Epithelial cell of esophagus (primary cell): ENCODE data around the gene IFNG-AS1.
A peak's percentile ranks its signal among the peaks of the same experiment; 100 is the strongest.

Experiments
- DNase-seq: peaks from one replicate; pipeline ENCODE4 v3.0.0; 2010; ENCODE audit warnings: low read depth
- H3K4me3 ChIP-seq: 2 replicates; pipeline ENCODE4 v1.5.1; 2011; ENCODE audit warnings: mild to moderate bottlenecking, low read length, control low read depth
- TF ChIP-seq, protein P1 (sequence below): IDR thresholded peaks from 2 replicates; pipeline ENCODE4 v1.5.1; 2011; ENCODE audit warnings: low read depth, mild to moderate bottlenecking, low read length, control low read depth, inconsistent platforms; ENCODE audit not compliant: insufficient read depth; ENCODE audit errors: missing control alignments

IFNG-AS1 gene

DNA sequence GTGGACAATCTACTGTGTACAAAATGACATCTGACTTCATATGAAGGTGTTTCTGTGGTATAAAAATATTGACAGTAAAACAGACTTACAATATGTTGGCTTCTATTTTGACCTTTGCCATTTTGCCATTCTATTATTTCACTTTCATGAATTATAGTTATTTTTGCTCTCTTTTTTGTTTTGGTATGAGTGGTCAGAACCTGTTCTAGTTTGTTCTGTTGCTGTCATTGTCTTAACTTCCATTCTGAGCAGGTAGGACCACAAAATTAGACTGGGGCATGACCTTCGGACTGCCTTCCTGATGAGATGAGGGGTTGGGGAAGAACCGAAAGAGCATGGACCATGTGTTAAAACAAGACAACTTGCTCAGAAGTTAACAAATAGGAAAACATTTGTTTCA is 36.5 kb upstream of the IFNG-AS1 start:
- no peak for DNase-seq
- H3K4me3 ChIP-seq, result no peak overlapping the region
- TF ChIP-seq, protein P1, sequence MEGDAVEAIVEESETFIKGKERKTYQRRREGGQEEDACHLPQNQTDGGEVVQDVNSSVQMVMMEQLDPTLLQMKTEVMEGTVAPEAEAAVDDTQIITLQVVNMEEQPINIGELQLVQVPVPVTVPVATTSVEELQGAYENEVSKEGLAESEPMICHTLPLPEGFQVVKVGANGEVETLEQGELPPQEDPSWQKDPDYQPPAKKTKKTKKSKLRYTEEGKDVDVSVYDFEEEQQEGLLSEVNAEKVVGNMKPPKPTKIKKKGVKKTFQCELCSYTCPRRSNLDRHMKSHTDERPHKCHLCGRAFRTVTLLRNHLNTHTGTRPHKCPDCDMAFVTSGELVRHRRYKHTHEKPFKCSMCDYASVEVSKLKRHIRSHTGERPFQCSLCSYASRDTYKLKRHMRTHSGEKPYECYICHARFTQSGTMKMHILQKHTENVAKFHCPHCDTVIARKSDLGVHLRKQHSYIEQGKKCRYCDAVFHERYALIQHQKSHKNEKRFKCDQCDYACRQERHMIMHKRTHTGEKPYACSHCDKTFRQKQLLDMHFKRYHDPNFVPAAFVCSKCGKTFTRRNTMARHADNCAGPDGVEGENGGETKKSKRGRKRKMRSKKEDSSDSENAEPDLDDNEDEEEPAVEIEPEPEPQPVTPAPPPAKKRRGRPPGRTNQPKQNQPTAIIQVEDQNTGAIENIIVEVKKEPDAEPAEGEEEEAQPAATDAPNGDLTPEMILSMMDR, result no peak

DNA sequence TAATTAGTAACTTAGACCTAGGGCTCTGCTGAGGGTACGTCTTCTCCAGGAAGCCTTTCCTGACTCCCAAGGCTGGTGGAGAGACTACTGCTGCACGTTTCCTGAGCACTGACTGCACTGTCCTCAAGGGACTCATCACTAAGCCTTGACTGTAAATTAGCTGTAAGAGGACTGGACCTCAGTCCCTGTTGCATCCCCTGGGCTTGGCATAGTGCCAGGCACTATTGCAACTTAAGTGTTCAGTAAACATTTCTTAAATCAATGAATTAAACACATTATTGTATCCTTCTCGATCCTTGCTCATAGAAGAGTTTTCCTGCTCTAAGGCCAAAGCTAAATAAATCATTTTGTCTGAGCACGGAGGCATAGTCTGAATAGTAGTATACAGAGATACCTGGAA is 31.9 kb upstream of the IFNG-AS1 start:
- no peak for DNase-seq
- TF ChIP-seq, protein P1, result no peak
- H3K4me3 ChIP-seq, result no peak overlapping the region

DNA sequence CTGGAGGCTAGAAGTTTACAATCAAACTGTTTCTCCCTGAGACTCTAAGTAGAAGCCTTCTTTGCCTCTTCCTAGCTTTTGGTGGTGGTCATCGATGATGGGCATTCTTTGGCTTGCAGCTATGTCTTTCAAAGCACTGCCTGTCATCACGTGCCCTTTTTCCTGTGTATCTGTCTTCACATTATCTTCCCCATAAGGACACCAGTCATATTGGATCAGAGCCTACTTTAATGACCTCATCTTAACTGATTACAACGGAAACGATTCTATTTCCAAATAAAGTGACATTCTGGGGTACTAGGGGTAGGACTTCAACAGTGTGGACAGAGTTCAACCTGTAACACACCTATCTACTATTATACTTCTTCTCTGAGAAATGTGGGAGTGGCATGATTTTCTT is 31.1 kb upstream of the IFNG-AS1 start:
- TF ChIP-seq, protein P1, result no peak
- no peak overlapping the region for H3K4me3 ChIP-seq
- no peak for DNase-seq

GRCh38 chr12:67964456-67964855 is 24.8 kb upstream of the IFNG-AS1 start:
- TF ChIP-seq, protein P1, result no peak
- H3K4me3 ChIP-seq, result no peak overlapping the region
- no peak for DNase-seq

GRCh38 chr12:67966560-67966959 is 22.7 kb upstream of the IFNG-AS1 start:
- H3K4me3 ChIP-seq, result no peak overlapping the region
- no peak for DNase-seq
- TF ChIP-seq, protein P1, result no peak

DNA sequence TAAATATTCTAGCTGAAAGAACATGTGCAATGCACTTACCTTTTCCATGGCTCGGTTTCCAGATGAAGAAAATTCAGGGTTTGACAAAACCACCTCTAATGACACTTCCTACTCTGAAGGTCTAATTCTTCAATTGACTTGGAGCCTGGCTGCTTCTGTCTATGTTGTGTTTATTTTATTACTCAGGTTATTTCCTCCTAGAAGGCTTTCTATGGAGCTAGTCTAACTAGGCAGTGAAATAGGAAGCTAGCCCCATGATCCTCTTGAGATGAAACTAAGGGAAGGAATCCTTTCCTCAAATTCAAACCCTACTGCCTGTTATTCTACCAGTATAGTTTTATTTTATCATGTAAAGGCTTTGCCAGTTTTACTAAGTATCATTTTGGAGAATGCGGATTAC is 20.9 kb upstream of the IFNG-AS1 start:
- peak; percentile 8 for DNase-seq

DNA sequence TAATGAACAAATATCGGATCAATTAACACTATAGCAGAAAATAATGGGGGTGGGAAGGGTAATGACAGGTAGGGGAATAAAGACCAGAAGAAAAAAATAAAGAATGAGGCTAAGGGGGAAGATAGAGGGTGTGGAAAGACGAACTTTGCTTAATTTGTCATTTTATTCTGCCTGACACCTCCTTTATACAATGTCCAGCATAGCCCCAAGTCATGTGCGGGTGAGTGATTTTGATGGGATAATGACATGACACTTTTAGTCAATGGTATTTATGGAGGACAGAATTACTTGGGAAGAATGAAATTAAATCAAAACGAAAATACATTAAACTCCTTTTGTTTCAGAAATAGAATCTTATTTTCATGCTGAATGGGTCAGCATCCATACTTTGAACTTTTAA is 20.5 kb upstream of the IFNG-AS1 start:
- no peak overlapping the region for H3K4me3 ChIP-seq
- TF ChIP-seq, protein P1, result no peak
- no peak for DNase-seq

More for the DNA sequence above, 20.9 kb upstream of the IFNG-AS1 start:
- H3K4me3 ChIP-seq, result no peak overlapping the region
- TF ChIP-seq, protein P1, result no peak
